Skeletal muscle satellite cell (primary cell): ENCODE results near the gene C4orf50.

ENCODE experiments used
- H3K27me3 ChIP-seq: 2 replicates; pipeline ENCODE4 v1.7.0; 2013; ENCODE audit warnings: low read length; ENCODE audit not compliant: control insufficient read depth, insufficient read depth
- H3K36me3 ChIP-seq: 2 replicates; pipeline ENCODE4 v1.7.0; 2013; ENCODE audit warnings: mild to moderate bottlenecking, control low read depth, low read length; ENCODE audit not compliant: insufficient read depth
- H3K4me1 ChIP-seq: 2 replicates; pipeline ENCODE4 v1.7.0; 2013; ENCODE audit warnings: low read length; ENCODE audit not compliant: control insufficient read depth, insufficient read depth
- H3K4me2 ChIP-seq: 2 replicates; pipeline ENCODE4 v1.7.0; 2013; ENCODE audit warnings: mild to moderate bottlenecking, low read length
- H3K4me3 ChIP-seq: 2 replicates; pipeline ENCODE4 v1.7.0; 2013; ENCODE audit warnings: low read length
- H3K9ac ChIP-seq: 2 replicates; pipeline ENCODE4 v1.7.0; 2013; ENCODE audit warnings: mild to moderate bottlenecking, low read depth, low read length, moderate library complexity
- H3K9me3 ChIP-seq: replicated peaks from 2 replicates; pipeline ENCODE4 v1.7.0; 2013; ENCODE audit warnings: mild to moderate bottlenecking, control low read depth, low read length

Gene C4orf50

DNA sequence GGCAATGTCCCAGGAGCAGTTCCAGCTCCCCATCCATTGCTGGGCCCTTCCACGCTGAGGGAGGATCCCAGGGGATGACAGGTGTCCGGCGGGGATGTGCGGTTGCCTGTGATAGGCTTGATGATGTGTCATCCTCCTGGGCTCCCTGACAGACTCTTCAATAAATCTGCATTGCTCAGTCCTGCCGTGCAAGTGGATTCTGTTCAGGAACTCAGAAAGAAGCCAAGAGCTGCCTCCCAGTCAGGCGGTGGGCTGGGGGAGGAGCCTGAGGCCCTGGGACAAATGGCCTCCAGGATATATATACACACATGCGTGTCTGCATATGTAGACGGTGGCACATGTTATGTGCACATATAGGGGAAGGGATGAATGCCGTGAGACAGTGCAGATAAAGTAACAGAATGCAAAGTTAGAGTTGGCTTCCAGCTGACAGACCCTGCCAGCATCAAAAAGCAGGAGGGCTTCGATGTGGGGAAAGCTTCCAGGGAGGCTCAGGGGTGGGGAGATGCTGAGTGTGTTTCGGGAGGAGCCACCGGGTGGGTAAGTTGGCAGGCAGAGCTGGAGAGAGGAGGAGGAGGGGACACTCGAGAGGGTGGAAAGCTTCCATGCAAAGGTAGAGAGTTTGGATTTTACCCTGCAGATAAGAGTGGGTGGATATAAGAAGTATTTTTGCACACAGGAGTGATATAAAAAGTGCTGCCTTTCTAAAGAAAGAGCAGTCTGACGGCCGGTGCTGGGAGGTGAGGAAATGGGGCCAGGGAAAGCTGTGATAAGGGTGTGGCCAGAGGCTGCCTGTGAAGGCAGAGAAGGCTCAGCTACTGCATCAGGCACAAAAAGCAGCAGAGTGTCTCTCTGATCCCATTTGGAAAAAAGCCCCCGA is 96.9 kb downstream of the C4orf50 start:
- Histone ChIP-seq H3K4me2 (no peak overlapping the region), H3K9me3 (no peaks in the 10 kb centered on the region), H3K36me3 (no peaks in the 10 kb centered on the region), H3K9ac (no peak overlapping the region), H3K4me1 (no peaks in the 10 kb centered on the region), H3K27me3 (peaks cover 21% of the 10 kb centered on the region), H3K4me3 (no peak overlapping the region)

DNA sequence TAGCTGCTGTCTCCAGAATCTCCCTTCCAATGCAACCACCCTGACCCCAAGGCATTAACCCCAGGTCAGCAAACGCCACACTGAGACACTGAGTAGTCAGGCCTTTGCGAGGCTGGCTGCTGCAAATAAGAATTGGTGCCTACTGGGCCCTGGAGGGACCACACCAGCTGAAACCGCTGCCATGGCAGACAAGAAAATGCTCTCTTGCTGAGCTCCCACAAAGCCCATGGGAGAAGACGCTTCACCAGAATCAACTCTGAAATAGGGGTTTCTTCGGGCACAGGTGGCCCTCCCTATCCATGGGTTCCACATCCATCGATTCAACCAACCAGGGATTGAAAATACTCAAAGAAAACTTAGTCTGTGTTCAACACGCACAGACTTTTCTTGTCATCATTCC is 98.7 kb downstream of the C4orf50 start:
- Histone ChIP-seq H3K4me3 (no peak overlapping the region), H3K27me3 (peaks cover 27% of the 10 kb centered on the region), H3K9me3 (no peaks in the 10 kb centered on the region), H3K4me1 (no peaks in the 10 kb centered on the region), H3K4me2 (no peak overlapping the region), H3K36me3 (no peaks in the 10 kb centered on the region), H3K9ac (no peak overlapping the region)

DNA sequence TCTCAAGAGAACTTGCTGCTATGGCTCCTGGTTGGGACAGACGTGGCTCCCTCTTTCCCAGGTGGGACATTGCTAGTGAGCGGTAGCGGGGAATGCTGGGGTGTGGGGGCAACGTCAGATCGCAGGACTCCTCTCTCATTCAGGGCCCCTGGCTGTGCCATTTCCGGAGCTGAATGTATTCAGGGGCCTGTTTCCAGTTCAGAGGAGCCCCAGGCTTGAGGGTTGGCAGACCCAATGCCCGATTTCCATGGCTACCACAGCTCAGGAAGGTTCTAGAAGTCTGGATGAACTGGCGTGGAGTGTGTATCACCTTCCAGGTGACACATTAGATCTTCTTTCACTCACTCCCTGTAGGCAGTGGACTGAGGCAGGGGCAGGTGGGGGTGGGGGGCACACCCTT is 99.2 kb downstream of the C4orf50 start:
- no peaks in the 10 kb centered on the region for H3K4me1 ChIP-seq
- no peak overlapping the region for H3K4me3 ChIP-seq
- H3K36me3 ChIP-seq, result no peaks in the 10 kb centered on the region
- H3K4me2 ChIP-seq, result no peak overlapping the region
- H3K9me3 ChIP-seq, result no peaks in the 10 kb centered on the region
- H3K9ac ChIP-seq, result no peak overlapping the region
- peaks cover 27% of the 10 kb centered on the region for H3K27me3 ChIP-seq

DNA sequence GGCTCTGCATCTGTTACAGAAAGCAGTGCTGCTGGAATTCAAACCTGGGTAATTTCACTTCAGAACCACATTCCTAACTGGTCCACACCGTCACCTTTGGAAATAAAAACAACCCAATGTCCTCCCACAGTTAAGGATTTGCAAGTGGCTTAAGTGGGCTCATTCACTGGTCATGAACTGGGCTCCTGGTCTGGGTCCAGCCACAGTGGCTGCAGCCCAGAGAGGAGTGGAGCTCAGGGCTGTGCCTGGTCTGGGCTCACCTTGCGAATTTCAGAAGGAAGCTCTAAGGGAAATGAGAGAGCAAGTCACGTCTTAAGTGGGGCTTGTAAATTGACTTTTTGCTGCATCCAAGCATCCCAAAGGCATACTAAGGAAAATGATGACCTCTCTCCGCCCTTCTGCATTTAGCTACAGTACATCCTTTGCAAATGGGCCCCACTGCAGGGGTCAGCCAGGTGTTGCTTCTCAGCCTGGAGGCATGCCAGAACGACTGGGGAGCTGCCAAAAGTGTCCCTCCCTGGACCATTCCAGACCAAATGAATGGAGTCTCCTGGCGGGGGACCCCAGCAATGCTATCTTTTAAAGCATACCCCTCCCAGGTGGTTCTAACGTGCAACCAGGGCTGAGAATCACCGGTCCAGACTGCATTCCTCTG is 99.8 kb downstream of the C4orf50 start:
- H3K4me2 ChIP-seq, result no peak overlapping the region

DNA sequence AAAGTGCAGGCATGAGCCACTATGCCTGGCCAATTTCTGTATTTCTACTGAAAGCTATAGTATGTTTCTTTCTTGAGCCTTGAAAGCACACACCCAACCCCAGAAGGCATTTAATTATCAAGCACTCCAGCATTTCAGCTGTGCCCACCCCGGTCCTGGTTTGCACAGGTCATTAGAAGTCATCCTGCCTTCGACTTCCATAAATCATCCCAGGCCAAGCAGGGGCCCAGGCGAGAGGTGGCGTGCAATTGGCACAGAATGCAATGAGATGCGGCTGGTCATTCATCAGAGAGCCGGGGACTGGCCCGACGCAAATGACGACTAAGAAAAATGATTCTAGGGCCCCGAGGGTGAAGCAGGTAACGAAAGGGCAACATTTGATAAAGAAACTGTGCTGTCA is 100.6 kb downstream of the C4orf50 start:
- Histone ChIP-seq H3K4me1 (no peaks in the 10 kb centered on the region), H3K36me3 (no peaks in the 10 kb centered on the region), H3K27me3 (peaks cover 27% of the 10 kb centered on the region), H3K4me3 (no peak overlapping the region), H3K9ac (no peak overlapping the region), H3K9me3 (no peaks in the 10 kb centered on the region), H3K4me2 (no peak overlapping the region)

More for the DNA sequence above, 99.8 kb downstream of the C4orf50 start:
- H3K9ac ChIP-seq, result no peak overlapping the region
- H3K4me1 ChIP-seq, result no peaks in the 10 kb centered on the region
- no peaks in the 10 kb centered on the region for H3K9me3 ChIP-seq
- no peaks in the 10 kb centered on the region for H3K36me3 ChIP-seq
- no peak overlapping the region for H3K4me3 ChIP-seq
- H3K27me3 ChIP-seq, result peaks cover 27% of the 10 kb centered on the region

DNA sequence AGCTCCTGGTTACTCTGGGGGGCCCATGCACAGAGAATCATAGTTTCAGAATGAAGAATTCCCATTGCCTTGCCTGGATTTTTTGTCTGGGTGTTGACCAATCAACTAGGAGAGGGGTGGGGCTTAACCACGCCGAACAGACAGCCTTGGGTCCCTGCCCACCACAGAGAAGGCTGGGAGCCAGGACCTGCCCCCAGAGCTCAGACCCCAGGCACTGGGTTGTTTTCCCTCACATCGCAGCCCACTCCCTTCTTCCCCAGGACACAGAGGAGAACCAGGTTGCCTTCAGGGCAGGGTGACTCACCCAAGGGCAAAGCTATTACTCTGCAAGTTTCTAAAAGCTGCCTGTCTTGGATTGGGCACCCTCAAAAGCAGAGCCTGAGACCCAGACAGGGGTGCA is 102.0 kb downstream of the C4orf50 start:
- Histone ChIP-seq H3K9me3 (no peaks in the 10 kb centered on the region), H3K36me3 (no peaks in the 10 kb centered on the region), H3K4me1 (no peaks in the 10 kb centered on the region), H3K4me3 (no peak overlapping the region), H3K27me3 (peaks cover 23% of the 10 kb centered on the region), H3K9ac (no peak overlapping the region), H3K4me2 (no peak overlapping the region)

DNA sequence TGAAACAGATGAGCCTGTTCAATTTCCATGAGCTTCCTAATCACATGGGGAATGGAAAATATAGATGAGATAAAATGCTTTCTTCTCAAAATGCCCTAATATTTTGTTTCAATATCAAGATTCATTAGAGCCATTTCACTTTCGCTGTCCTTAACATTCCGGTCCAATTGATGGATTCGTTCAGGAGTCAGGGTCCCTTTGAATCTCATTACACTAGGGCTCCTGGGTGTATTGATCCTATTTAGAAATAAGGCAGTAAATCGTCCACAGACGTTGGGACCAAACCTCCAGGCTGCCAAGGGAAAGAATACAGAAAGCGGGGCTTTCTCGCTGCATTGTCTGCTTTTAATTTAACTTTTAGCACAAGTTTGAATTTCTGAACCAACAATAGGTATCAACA is 104.8 kb downstream of the C4orf50 start:
- no peak overlapping the region for H3K4me2 ChIP-seq
- H3K9ac ChIP-seq, result no peak overlapping the region
- no peaks in the 10 kb centered on the region for H3K4me1 ChIP-seq
- no peaks in the 10 kb centered on the region for H3K9me3 ChIP-seq
- H3K36me3 ChIP-seq, result no peaks in the 10 kb centered on the region
- peaks cover 19% of the 10 kb centered on the region for H3K27me3 ChIP-seq
- H3K4me3 ChIP-seq, result no peak overlapping the region

DNA sequence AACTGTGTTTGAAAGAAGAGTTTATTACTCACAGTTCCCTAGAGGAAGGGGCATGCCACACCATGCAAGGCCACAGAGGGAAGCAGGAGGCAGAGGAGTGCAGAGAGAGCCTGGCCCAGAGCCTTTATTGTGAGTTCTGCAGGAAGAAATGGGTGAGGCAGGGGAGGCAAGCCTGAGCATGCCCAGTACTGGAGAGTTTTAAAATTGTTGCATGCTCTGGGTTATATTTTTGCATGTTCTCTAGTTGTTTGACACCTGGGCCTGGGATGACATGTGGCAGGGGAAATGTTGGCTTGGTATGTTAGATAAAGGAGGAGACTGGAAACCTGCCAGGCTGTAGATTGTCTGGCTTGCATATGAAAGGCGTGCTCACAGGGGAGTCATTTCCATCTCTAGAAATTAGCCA is 105.6 kb downstream of the C4orf50 start:
- Histone ChIP-seq H3K9ac (no peak overlapping the region), H3K4me2 (no peak overlapping the region), H3K36me3 (no peaks in the 10 kb centered on the region), H3K27me3 (peaks cover 12% of the 10 kb centered on the region), H3K4me3 (no peak overlapping the region), H3K4me1 (no peaks in the 10 kb centered on the region), H3K9me3 (no peaks in the 10 kb centered on the region)

DNA sequence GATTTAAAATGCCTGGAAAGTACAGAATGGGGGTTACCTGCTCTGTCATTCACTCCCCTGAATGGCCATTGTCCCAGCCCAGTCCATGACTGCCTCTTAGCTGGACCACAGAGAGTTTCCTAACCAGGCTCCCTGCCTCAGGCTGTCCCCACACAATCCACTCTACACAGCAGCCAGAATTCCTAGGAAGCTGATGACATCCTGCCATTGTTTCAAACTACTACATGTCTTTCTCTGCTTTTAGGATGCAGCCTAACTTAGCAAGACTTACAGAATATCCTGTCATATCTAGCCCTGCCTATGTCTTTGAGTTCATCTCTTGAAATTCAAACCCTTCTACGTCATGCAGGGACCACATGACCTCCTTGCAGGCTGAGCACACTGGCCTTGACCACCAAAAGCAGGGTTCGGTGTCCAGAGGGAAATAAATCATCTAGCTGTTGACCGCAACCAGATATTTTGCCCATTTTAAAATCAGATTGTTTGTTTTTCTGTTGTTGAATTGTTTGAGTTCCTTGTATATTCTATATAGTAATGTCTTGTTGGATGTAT is 109.3 kb downstream of the C4orf50 start:
- no peaks in the 10 kb centered on the region for H3K36me3 ChIP-seq
- no peak overlapping the region for H3K9ac ChIP-seq
- peaks cover 6% of the 10 kb centered on the region for H3K27me3 ChIP-seq

DNA sequence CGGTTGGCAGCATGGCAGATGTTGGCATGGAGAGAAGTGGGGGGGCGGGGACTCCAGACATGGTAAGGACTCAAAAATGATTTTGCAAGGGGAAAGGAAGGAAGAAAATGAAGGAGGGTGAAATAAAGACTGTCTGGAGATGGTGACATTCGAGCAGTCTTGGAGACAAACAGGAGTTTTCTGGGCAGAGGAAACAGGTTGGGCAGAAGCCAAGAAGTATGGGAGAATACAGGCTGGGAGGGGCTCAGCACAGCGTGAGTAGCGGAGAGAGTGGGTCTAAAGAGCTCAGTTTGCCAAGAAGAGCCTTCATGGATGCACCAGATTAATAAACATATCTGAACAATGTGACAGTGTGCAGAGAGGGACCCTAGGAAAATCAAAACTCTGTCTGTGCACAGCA is 112.0 kb downstream of the C4orf50 start:
- no peaks in the 10 kb centered on the region for H3K9me3 ChIP-seq
- no peaks in the 10 kb centered on the region for H3K36me3 ChIP-seq
- H3K27me3 ChIP-seq, result peaks cover 8% of the 10 kb centered on the region
- H3K4me2 ChIP-seq, result no peak overlapping the region
- H3K4me3 ChIP-seq, result no peak overlapping the region
- no peak overlapping the region for H3K9ac ChIP-seq
- H3K4me1 ChIP-seq, result no peaks in the 10 kb centered on the region

More for the DNA sequence above, 109.3 kb downstream of the C4orf50 start:
- H3K4me2 ChIP-seq, result no peak overlapping the region
- H3K4me1 ChIP-seq, result no peaks in the 10 kb centered on the region
- H3K4me3 ChIP-seq, result no peak overlapping the region
- no peaks in the 10 kb centered on the region for H3K9me3 ChIP-seq

DNA sequence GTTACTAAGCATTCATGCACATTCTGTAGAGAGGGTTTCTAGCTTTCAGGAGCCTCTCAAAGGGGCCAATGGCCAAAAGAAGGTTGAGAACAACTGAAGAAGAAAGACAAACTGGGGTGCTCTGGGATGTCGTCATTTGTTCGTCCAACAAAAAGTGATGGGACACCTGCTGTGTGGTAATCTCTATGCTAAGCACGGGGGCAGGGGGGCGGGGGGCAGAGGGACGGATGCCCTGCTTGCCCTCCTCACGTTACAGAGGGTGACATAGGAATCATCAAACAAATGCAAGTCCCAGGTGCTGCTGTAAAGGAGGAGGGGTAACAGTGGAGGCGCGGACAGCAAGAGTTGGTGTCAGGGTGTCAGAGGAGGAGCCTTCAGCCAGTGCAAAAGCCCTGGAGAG is 112.5 kb downstream of the C4orf50 start:
- H3K9ac ChIP-seq, result no peak overlapping the region
- no peak overlapping the region for H3K4me2 ChIP-seq
- H3K36me3 ChIP-seq, result no peaks in the 10 kb centered on the region
- no peaks in the 10 kb centered on the region for H3K9me3 ChIP-seq
- peaks cover 10% of the 10 kb centered on the region for H3K27me3 ChIP-seq
- no peak overlapping the region for H3K4me3 ChIP-seq
- H3K4me1 ChIP-seq, result no peaks in the 10 kb centered on the region
